Lung (tissue), 12 donors: ENCODE data around the gene SYNGR4. TPM values are rescaled to one million over a fixed set of nuclear protein-coding genes. Genes with fewer than 3 reads are reported as not detected.
A peak's percentile ranks its signal among the peaks of the same experiment; 100 is the strongest.
"Not testable (repeated sequence)": the region's sequence is repeated elsewhere in the genome, so short reads cannot be mapped to it uniquely, and the experiment has no call there.

Source experiments
- ATAC-seq: fragments of 200-7000 bp; cut with Tn5 transposase; one replicate; pipeline ENCODE4 v1.9.1; 2020; ENCODE audit warnings: moderate number of reproducible peaks; ENCODE audit not compliant: insufficient read depth, low FRiP score
- DNase-seq, 3 donors: peaks; one replicate each; pipeline ENCODE4 v3.0.0-alpha.2; 2013 to 2017
- H3K27ac ChIP-seq, 2 donors: one replicate each; pipeline ENCODE4 v1.5.1; 2013; ENCODE audit warnings: mild to moderate bottlenecking in 2 of 2, moderate library complexity in 2 of 2, control low read depth in 1 of 2, inconsistent platforms in 1 of 2, low read depth in 1 of 2, low read length in 1 of 2
- H3K27me3 ChIP-seq, 3 donors: one replicate each; pipeline ENCODE4 v1.5.1; 2013; ENCODE audit warnings: low read length in 2 of 3; ENCODE audit not compliant: control insufficient read depth in 3 of 3, insufficient read depth in 3 of 3
- H3K36me3 ChIP-seq, 4 donors: one replicate each; pipeline ENCODE4 v1.5.1; 2013; ENCODE audit warnings: low read length in 4 of 4, mild to moderate bottlenecking in 1 of 4, moderate library complexity in 1 of 4; ENCODE audit not compliant: control insufficient read depth in 4 of 4, insufficient read depth in 4 of 4
- H3K4me1 ChIP-seq, 5 donors: one replicate each; pipeline ENCODE4 v1.5.1; 2013; ENCODE audit warnings: low read length in 5 of 5, mild to moderate bottlenecking in 2 of 5, moderate library complexity in 1 of 5; ENCODE audit not compliant: control insufficient read depth in 5 of 5, insufficient read depth in 5 of 5
- H3K4me3 ChIP-seq: one replicate; pipeline ENCODE4 v1.5.1; 2013; ENCODE audit warnings: mild to moderate bottlenecking, control low read depth, moderate library complexity
- H3K9ac ChIP-seq, 2 donors: one replicate each; pipeline ENCODE4 v1.5.1; 2013; ENCODE audit warnings: low read length in 2 of 2, control low read depth in 1 of 2; ENCODE audit not compliant: insufficient read depth in 1 of 2
- H3K9me3 ChIP-seq, 4 donors: one replicate each; pipeline ENCODE4 v1.5.1; 2013; ENCODE audit warnings: low read length in 3 of 4, mild to moderate bottlenecking in 1 of 4, moderate library complexity in 1 of 4; ENCODE audit not compliant: control insufficient read depth in 4 of 4, insufficient read depth in 3 of 4
- WGBS, 2 donors: extraction: QIAGEN DNeasy Blood & Tissue Kit; methylation state at CpG; one replicate each; pipeline ENCODE4 v1.1.7; 2013; 5-methylcytosine and 5-hydroxymethylcytosine counted together
- polyA plus RNA-seq, 2 donors: library from polyadenylated mRNA; stranded (reverse); fragments of 200-250 nt; gene quantifications; one replicate each; pipeline ENCODE4 v1.2.1, GENCODE V29; 2013
- total RNA-seq, 2 donors: library from RNA; depleted of rRNA in 1 of 2; stranded (reverse); fragments of >200 nt in 1 of 2; gene quantifications; one replicate each; pipeline ENCODE4 v1.2.1, GENCODE V29; 2014 to 2021
- TF ChIP-seq, protein P1 (sequence below): IDR thresholded peaks from 2 replicates; pipeline ENCODE4 v1.5.1; 2012; ENCODE audit warnings: mild to moderate bottlenecking; ENCODE audit errors: control extremely low read depth, extremely low read depth
- donor health status: control.
- donor health status: control.
- donor health status: Bipolar disorder and iron deficiency.
- donor health status: healthy.
- donor health status: DM: yes; HTN: yes; CAD: no.

SYNGR4 gene
- total and polyA plus RNA-seq, 4 donors, result not detected

DNA sequence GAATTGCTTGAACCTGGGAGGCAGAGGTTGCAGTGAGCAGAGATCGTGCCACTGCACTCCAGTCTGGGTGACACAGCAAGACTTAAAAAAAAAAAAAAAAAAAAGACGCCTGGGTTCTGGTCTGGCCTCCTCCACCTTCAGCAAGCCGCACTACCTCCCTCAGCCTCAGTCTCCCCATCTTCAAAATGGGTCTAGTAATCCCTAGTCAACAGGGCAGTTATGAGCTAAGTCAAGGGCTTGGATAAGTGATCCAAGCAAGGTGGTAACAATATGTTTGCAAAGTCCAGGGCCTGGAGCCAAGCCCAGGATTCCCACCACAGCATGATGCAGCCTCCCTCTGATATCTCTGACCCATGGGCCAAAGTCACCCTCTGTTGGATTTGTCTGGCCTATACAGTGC, 22.8 kb downstream of the SYNGR4 start:
- DNase-seq (no peak), ATAC-seq (no peak)
- 89 to 98% methylated on average over 3 of the region's 3 CpGs for WGBS, 2 donors
- H3K4me3 ChIP-seq, result no peak overlapping the region
- H3K9ac ChIP-seq, result no peak overlapping the region
- H3K36me3 ChIP-seq, result peaks cover 22 to 46% (median 44%) of the 10 kb centered on the region in 4 donors
- H3K9me3 ChIP-seq, result no peaks in the 10 kb centered on the region
- H3K27me3 ChIP-seq, result no peaks in the 10 kb centered on the region
- H3K4me1 ChIP-seq, result peaks cover 0 to 4% (median 0%) of the 10 kb centered on the region in 5 donors
- H3K27ac ChIP-seq, result no peak overlapping the region
- TF ChIP-seq, protein P1, sequence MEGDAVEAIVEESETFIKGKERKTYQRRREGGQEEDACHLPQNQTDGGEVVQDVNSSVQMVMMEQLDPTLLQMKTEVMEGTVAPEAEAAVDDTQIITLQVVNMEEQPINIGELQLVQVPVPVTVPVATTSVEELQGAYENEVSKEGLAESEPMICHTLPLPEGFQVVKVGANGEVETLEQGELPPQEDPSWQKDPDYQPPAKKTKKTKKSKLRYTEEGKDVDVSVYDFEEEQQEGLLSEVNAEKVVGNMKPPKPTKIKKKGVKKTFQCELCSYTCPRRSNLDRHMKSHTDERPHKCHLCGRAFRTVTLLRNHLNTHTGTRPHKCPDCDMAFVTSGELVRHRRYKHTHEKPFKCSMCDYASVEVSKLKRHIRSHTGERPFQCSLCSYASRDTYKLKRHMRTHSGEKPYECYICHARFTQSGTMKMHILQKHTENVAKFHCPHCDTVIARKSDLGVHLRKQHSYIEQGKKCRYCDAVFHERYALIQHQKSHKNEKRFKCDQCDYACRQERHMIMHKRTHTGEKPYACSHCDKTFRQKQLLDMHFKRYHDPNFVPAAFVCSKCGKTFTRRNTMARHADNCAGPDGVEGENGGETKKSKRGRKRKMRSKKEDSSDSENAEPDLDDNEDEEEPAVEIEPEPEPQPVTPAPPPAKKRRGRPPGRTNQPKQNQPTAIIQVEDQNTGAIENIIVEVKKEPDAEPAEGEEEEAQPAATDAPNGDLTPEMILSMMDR, result no peak

DNA sequence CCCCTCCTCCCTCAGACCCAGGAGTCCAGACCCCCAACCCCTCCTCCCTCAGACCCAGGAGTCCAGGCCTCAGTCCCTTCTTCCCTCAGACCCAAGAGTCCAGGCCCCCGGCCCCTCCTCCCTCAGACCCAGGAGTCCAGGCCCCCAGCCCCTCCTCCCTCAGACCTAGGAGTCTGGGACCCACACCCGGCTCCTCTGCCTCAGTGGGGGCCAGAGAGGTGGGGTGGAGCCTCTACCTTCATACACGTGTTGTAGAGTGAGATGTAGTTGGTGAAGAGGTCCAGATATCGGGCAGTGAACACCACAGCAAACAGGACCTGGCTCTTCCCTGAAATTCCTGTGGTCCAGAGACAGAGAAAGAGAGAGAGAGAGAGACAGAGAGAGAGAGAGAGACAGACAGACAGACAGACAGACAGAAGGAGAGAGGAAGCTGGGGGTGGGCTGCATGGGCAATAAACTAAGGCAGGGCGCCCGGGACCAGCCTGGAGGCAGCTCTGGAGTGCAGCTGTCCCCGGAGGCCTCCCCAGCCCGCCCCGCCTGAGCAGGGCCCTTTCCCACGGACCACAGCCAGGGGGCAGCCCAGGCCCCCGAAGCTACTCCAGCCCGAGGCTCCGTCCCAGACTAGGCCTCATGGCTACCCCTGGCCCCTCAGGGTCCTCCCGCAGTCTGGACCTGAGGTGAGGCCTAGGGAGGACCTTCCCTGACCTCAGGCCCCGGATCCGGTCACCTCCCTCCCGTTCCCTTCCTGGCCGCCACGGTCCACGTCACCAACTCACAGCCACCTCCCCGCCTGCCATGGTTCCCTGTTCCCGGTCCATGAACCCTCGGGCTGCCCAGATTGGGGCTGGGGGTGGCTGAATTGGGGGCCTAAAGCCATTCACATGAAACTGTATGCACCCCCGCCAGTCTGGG, 26.3 kb downstream of the SYNGR4 start:
- ATAC-seq (peak; percentile 65), DNase-seq (peak; percentile 71 to 80 (median 74))
- Histone ChIP-seq H3K9ac (peak overlapping the region; percentile 77 to 91), H3K4me1 (peaks cover 0 to 14% (median 3%) of the 10 kb centered on the region in 5 donors), H3K36me3 (peaks cover 6 to 31% (median 18%) of the 10 kb centered on the region in 4 donors), H3K27ac (peak overlapping the region; percentile 83 to 87), H3K27me3 (peaks cover 0 to 24% (median 13%) of the 10 kb centered on the region in 3 donors), H3K4me3 (peak overlapping the region; percentile 64), H3K9me3 (peaks cover 0 to 2% (median 0%) of the 10 kb centered on the region in 4 donors)
- 5% methylated on average over 24 of the region's 24 CpGs for WGBS, 2 donors
- TF ChIP-seq, protein P1, result peak; percentile 29

DNA sequence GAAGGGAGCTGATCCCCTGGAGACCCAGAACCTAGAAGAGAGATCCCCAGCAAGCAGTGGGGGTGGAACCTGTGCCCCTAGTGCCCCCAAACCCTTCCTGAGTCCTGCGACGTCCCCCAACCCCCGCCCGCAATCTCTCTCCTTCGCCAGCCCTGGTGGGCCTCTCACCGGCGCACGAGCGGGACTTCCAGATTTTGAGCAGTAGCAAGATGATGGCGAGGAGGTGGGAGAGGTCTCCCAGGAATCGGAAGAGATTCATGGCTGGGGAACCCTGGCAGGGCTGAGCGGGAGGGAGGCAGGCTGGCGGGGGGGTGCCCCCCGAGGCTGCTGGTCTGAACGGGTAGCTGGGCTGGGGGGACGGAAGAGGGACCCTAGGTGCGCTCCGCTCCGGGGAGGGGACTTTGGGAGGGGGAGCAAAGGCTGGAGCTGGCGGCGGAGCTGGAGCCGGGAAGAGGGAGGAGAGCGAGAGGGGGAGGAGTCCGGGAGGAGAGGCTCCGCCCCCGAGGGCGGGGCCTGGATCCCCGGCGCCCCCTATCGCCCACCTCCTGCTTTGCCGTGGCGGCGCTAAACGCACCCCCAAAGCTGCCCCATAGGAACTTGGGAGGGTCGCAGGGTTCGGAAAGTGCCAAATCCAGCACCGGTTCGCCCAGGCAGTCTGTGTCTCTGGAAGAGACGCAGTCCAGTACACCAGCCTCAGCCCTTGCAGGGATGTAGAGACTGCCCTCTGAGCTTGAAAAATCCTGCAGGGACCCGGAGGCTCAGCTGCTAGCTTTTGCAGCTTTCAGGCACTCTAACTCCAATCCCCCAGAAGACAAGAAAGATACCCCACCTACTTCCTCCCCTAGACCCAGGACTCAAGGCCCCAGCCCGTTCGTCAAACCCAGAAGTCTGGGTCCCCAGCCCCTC, 27.2 kb downstream of the SYNGR4 start, which contains the start of gene KDELR1:
TSS of gene KDELR1 (minus strand) at position 452 of the 906 bp plus-strand sequence. CDS start at position 259, 193 bp downstream.
- TF ChIP-seq, protein P1, result peak; percentile 46
- Histone ChIP-seq H3K9me3 (peaks cover 0 to 2% (median 0%) of the 10 kb centered on the region in 4 donors), H3K27ac (peak within 1 kb of the TSS; percentile 83 to 87), H3K4me3 (peak within 1 kb of the TSS; percentile 64), H3K9ac (peak within 1 kb of the TSS; percentile 77 to 91), H3K4me1 (peaks cover 0 to 14% (median 3%) of the 10 kb centered on the region in 5 donors), H3K27me3 (peaks cover 0 to 31% (median 19%) of the 10 kb centered on the region in 3 donors), H3K36me3 (peaks cover 6 to 24% (median 13%) of the 10 kb centered on the region in 4 donors)
- ATAC-seq (peak; percentile 93), DNase-seq (peak; percentile 81 to 86 (median 86))
- 4% methylated on average over 33 to 42 of the region's 42 CpGs for WGBS, 2 donors

DNA sequence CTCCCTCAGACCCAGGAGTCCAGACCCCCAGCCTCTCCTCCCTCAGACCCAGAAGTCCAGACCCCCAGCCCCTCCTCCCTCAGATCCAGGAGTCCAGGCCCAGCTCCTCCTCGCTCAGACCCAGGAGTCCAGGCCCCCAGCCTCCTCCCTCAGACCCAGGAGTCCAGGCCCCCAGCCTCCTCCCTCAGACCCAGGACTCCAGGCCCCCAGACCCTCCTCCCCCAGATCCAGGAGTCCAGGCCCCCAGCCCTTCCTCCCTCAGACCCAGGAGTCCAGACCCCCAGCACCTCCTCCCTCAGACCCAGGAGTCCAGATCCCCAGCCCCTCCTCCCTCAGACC, 27.8 kb downstream of the SYNGR4 start:
- ATAC-seq, H3K27ac ChIP-seq, H3K9ac ChIP-seq, H3K4me3 ChIP-seq, DNase-seq, H3K9me3 ChIP-seq: not testable (repeated sequence)
- H3K4me1 ChIP-seq, result peaks cover 0 to 14% (median 7%) of the 10 kb centered on the region in 5 donors
- WGBS, 2 donors, result 56 to 60% methylated on average over 1 of the region's 1 CpG
- H3K27me3 ChIP-seq, result peaks cover 0 to 37% (median 25%) of the 10 kb centered on the region in 3 donors
- H3K36me3 ChIP-seq, result peaks cover 3 to 21% (median 13%) of the 10 kb centered on the region in 4 donors
